GM19099 (cell line): Measurements from ENCODE around the gene GAB4.

ENCODE experiments used
- POLR2A ChIP-seq: IDR thresholded peaks from 3 replicates; pipeline ENCODE4 v1.6.1; 2011; ENCODE audit warnings: low read depth; ENCODE audit not compliant: insufficient read length; ENCODE audit errors: extremely low read depth

The GAB4 gene

GRCh38 chr22:16933291-16934282, 74.4 kb downstream of the GAB4 start:
- no peak for TF ChIP-seq POLR2A

DNA sequence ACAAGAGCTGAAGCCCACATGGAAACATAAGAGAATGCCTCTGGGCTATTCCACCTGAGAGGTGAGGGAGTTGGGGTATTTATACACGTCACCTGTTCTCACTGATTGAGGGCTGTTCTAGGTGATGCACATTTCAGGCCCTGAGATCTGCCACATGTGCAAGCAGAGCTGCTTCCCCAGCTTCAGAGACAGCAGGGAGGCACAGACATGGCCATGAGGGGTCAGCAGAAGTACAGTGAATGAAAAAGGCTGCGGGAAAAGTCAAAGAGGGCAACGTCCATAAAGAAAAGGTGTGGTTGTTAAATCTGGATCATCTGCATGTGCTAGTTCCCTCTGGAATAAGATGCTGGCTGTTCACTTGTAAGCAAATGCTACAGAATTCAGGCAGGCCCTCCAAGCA, 75.4 kb downstream of the GAB4 start:
- no peak for TF ChIP-seq POLR2A

GRCh38 chr22:16925407-16925966, 82.5 kb downstream of the GAB4 start:
- no peak for TF ChIP-seq POLR2A

- no peak for TF ChIP-seq POLR2A
These were observed 85.3 kb downstream of the GAB4 start for GRCh38 chr22:16922706-16923105.

GRCh38 chr22:16922076-16922475, 85.9 kb downstream of the GAB4 start:
- no peak for TF ChIP-seq POLR2A

GRCh38 chr22:16917144-16918003, 90.6 kb downstream of the GAB4 start:
- TF ChIP-seq POLR2A = no peak

- no peak for TF ChIP-seq POLR2A
These were observed 92.3 kb downstream of the GAB4 start for GRCh38 chr22:16915701-16916100.

GRCh38 chr22:16914006-16914405, 94.0 kb downstream of the GAB4 start:
- TF ChIP-seq POLR2A = no peak

- no peak for TF ChIP-seq POLR2A
These were observed 95.7 kb downstream of the GAB4 start for GRCh38 chr22:16912281-16912680.
